HL-60 (cell line): Measurements from ENCODE around the gene SYTL3.

Experiments
- DNase-seq, 2 experiments: peaks; one replicate each; pipeline ENCODE4 v3.0.0-alpha.2; 2010 to 2020; ENCODE audit warnings: low read depth in 1 of 2, low spot score in 1 of 2
- H3K27ac ChIP-seq: fragments of 250-450 bp; sonication (Bioruptor Pico); replicated peaks from 2 replicates; pipeline ENCODE4 v1.5.1; 2020; ENCODE audit warnings: mild to moderate bottlenecking, moderate library complexity
- H3K27me3 ChIP-seq: fragments of 250-450 bp; sonication (Bioruptor Pico); 2 replicates; pipeline ENCODE4 v1.5.1; 2021; ENCODE audit warnings: mild to moderate bottlenecking, moderate library complexity; ENCODE audit not compliant: insufficient read depth, poor library complexity, severe bottlenecking
- H3K4me3 ChIP-seq: replicated peaks from 2 replicates; pipeline ENCODE4 v1.5.1; 2011; ENCODE audit warnings: mild to moderate bottlenecking, control low read depth, low read length; ENCODE audit not compliant: insufficient read depth
- GABPA ChIP-seq: IDR thresholded peaks from 2 replicates; pipeline ENCODE4 v1.6.1; 2012; ENCODE audit warnings: low read depth
- POLR2AphosphoS5 ChIP-seq: IDR thresholded peaks from 2 replicates; pipeline ENCODE4 v1.6.1; 2012; ENCODE audit warnings: low read depth
- SPI1 ChIP-seq: IDR thresholded peaks from 2 replicates; pipeline ENCODE4 v1.6.1; 2012; ENCODE audit warnings: low read depth, mild to moderate bottlenecking, borderline replicate concordance
- TF ChIP-seq, protein P1 (sequence below): IDR thresholded peaks from one replicate; pipeline ENCODE4 v1.5.1; 2011; ENCODE audit warnings: low read length, control low read depth, inconsistent platforms; ENCODE audit not compliant: insufficient read depth
- TF ChIP-seq, protein P2 (sequence below): IDR thresholded peaks from 2 replicates; pipeline ENCODE4 v1.6.1; 2012; ENCODE audit warnings: low read depth; ENCODE audit not compliant: insufficient replicate concordance

The SYTL3 gene

DNA sequence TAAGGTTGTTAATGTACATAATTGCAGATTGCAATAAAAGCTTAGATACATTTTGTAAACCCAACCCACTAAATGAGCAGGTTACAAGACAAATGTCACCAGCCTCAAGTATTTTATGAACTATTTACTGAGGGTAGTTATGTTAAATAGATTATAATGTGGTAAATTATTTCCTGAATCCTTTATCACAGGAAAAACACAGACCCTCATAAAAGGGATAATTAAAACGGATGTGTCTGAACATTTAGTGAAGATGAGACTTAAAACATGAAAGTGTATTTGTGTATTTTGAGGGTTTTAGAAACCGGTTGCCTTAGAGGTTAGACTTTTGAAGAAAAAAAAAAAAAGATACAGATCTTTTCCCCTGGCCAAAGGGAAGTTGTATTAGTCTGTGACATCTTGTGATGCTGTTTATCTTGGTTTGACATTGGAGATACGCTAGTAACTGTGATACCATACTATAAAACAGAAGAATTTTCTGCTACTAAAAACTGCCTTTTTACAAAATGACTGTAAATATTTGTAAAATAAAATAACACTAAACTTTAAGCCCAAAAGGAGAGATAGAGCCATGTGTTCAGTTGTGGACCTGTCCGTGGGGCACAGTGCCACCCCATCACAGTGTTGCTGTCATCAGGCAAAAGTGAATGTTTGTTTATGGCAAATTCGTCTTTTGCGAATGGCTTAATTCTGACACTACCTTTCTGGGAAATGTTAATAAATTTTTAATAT is 15.0 kb upstream of the SYTL3 start:
- H3K27ac ChIP-seq: no peak overlapping the region
- no peak overlapping the region for H3K4me3 ChIP-seq
- TF ChIP-seq POLR2AphosphoS5: no peak
- TF ChIP-seq, protein P1, sequence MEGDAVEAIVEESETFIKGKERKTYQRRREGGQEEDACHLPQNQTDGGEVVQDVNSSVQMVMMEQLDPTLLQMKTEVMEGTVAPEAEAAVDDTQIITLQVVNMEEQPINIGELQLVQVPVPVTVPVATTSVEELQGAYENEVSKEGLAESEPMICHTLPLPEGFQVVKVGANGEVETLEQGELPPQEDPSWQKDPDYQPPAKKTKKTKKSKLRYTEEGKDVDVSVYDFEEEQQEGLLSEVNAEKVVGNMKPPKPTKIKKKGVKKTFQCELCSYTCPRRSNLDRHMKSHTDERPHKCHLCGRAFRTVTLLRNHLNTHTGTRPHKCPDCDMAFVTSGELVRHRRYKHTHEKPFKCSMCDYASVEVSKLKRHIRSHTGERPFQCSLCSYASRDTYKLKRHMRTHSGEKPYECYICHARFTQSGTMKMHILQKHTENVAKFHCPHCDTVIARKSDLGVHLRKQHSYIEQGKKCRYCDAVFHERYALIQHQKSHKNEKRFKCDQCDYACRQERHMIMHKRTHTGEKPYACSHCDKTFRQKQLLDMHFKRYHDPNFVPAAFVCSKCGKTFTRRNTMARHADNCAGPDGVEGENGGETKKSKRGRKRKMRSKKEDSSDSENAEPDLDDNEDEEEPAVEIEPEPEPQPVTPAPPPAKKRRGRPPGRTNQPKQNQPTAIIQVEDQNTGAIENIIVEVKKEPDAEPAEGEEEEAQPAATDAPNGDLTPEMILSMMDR: no peak
- no peak for TF ChIP-seq SPI1
- TF ChIP-seq GABPA: no peak
- TF ChIP-seq, protein P2, sequence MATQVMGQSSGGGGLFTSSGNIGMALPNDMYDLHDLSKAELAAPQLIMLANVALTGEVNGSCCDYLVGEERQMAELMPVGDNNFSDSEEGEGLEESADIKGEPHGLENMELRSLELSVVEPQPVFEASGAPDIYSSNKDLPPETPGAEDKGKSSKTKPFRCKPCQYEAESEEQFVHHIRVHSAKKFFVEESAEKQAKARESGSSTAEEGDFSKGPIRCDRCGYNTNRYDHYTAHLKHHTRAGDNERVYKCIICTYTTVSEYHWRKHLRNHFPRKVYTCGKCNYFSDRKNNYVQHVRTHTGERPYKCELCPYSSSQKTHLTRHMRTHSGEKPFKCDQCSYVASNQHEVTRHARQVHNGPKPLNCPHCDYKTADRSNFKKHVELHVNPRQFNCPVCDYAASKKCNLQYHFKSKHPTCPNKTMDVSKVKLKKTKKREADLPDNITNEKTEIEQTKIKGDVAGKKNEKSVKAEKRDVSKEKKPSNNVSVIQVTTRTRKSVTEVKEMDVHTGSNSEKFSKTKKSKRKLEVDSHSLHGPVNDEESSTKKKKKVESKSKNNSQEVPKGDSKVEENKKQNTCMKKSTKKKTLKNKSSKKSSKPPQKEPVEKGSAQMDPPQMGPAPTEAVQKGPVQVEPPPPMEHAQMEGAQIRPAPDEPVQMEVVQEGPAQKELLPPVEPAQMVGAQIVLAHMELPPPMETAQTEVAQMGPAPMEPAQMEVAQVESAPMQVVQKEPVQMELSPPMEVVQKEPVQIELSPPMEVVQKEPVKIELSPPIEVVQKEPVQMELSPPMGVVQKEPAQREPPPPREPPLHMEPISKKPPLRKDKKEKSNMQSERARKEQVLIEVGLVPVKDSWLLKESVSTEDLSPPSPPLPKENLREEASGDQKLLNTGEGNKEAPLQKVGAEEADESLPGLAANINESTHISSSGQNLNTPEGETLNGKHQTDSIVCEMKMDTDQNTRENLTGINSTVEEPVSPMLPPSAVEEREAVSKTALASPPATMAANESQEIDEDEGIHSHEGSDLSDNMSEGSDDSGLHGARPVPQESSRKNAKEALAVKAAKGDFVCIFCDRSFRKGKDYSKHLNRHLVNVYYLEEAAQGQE: no peak
- no peaks in the 10 kb centered on the region for H3K27me3 ChIP-seq
- DNase-seq: no peak

DNA sequence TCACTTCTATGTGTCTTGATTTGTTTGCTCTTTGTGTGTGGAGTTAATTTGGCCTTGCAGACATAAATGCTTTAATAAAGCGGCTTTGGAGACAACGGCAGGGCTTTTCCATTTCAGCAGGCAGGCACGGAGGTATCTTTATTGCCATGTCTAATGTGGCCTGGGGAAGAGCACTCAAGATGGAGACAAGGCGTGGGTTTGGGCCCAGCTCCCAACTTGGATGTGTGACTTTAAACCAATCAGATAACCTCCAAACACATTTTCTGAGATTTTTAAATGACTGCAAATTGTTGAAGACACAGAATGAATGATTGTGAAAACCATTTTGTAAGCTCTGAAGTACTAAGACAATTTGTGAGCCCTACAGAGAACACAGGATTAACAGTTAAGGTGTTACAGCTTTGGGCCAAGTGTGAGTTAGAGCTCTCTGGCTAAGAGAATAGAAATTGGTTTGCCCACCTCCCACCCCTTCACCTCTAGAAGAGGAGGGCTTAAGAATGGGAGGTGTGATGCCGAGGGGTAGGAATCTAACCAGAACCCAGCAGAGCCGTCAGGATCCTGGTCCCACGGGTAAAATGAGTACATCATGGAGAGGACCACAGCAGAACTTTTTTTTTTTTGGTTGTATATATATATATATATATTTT is 14.3 kb upstream of the SYTL3 start:
- TF ChIP-seq GABPA (no peak), SPI1 (no peak), POLR2AphosphoS5 (no peak)
- TF ChIP-seq, protein P2: no peak
- TF ChIP-seq, protein P1: no peak
- Histone ChIP-seq H3K4me3 (no peak overlapping the region), H3K27ac (no peak overlapping the region), H3K27me3 (no peaks in the 10 kb centered on the region)
- DNase-seq: no peak

DNA sequence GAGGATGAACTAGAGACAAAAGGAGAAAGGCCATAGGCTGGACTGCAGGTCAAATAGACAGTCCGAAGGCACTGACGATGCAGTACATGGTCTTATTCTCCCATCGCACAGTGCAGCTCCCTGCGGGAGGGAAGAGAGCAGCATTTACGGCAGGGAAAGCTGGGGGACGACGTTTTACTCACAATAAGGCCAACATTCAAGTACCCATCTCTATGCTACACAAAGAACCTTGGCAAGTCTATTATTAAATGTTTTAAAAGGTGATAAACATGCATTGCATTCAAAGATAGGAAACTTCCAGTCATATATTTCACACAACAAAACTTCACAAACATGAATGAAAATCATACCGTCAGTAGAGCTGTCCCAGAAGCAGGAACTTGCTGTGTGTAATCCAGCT is 13.1 kb upstream of the SYTL3 start:
- DNase-seq: no peak
- no peaks in the 10 kb centered on the region for H3K27me3 ChIP-seq
- no peak overlapping the region for H3K27ac ChIP-seq
- H3K4me3 ChIP-seq: no peak overlapping the region
- no peak for TF ChIP-seq POLR2AphosphoS5
- no peak for TF ChIP-seq GABPA
- TF ChIP-seq, protein P1: no peak
- TF ChIP-seq SPI1: no peak
- TF ChIP-seq, protein P2: no peak
